NCI-H526 treated with DMSO at 0.1 percent for 48 hours (cell line): ENCODE measurements around the gene FAM83E.

ENCODE experiments used
- DNase-seq: peaks from one replicate; lab custom pipeline; 2025; lab: John Stamatoyannopoulos, UW

Gene FAM83E

DNA sequence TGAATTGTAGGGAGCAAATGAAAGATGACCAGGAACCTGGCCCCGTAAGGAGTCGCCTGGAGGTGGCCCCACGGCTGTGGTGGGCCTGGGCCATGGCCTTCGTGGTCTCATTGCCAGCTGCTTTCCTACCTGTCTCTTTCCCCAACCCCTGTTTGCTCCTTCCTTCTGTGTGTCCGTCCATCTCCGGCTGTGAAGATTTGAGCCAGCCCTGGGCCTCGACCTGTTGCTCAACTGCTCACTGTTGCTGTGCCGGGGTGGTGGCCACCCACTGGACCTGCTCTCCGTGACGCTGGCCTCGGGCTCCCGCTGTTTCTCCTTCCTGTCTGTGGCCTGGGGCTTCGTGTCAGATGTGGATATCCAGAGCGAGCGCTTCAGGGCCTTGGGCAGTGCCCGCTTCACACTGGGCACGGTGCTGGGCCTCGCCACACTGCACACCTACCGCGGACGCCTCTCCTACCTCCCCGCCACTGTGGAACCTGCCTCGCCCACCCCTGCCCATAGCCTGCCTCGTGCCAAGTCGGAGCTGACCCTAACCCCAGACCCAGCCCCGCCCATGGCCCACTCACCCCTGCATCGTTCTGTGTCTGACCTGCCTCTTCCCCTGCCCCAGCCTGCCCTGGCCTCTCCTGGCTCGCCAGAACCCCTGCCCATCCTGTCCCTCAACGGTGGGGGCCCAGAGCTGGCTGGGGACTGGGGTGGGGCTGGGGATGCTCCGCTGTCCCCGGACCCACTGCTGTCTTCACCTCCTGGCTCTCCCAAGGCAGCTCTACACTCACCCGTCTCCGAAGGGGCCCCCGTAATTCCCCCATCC lies 13.8 kb upstream of the FAM83E start:
- DNase-seq, result no peak

DNA sequence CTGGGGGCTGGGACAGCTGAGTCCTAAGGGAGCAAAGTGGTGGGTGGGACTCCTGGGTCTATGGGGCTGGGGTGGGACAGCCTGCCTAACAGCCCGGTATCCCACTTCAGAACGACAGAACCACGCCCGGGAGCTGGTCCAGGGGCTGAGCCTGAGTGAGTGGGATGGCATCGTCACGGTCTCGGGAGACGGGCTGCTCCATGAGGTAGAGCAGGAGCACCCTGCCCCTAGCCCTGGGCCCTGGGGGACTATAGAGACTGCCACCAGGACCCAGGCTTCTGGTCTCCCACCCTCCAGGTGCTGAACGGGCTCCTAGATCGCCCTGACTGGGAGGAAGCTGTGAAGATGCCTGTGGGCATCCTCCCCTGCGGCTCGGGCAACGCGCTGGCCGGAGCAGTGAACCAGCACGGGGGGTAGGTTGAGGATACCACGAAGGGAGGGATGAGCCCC lies 13.0 kb upstream of the FAM83E start:
- no peak for DNase-seq

GRCh38 chr19:48627201-48627864 lies 12.5 kb upstream of the FAM83E start:
- DNase-seq, result no peak

DNA sequence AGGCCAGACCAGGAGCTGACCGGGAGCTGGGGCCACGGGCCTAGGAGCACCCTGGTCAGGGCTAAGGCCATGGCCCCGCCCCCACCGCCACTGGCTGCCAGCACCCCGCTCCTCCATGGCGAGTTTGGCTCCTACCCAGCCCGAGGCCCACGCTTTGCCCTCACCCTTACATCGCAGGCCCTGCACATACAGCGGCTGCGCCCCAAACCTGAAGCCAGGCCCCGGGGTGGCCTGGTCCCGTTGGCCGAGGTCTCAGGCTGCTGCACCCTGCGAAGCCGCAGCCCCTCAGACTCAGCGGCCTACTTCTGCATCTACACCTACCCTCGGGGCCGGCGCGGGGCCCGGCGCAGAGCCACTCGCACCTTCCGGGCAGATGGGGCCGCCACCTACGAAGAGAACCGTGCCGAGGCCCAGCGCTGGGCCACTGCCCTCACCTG lies 11.0 kb upstream of the FAM83E start:
- no peak for DNase-seq

DNA sequence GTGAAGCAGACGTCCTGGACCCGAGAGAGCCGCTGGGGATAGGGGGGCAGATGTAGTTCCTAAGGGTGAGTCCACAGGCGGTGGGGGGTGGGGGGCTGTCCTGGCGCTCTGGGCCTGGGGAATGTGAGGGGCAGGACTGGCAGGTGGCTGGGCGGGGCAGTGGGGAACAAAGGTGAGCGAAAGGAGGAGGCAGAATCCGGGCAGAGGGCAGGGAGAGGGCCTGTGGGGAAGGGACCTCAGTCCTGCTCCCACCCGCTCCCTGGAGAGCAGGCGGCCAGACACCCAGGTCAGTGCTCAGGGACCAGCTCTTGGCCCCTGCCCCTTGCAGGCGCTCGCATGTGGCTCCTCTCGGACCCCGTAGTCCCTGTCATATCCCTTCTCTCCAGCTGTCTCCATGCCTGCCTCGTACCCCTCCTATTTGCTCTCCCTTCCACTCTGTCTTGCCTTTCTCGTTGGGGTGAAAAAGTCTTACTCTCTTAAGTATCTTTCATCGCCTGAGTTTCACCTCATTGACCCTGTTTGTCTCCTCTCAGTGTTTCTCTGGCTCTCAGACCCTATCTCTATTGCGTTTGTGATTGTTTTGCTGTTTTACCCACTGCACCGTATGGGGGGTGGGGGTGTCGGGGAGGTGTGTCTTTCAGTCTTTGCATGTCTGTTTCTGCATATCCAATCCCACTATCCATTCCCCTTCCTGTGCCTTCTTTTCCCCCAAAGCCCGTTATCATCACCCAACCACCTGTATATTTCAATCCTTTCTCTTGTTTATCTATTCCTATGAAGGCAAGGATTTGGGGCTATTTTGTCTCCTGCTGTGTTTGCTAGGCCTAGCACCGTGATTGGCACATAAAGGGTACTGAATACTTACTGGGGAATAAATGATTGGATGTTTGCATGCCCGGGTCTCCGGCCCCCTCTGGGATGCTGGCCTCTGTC lies 10.2 kb upstream of the FAM83E start:
- DNase-seq, result no peak

- peak; percentile 92 for DNase-seq
Measured at GRCh38 chr19:48624067-48624594, 9.3 kb upstream of the FAM83E start.

DNA sequence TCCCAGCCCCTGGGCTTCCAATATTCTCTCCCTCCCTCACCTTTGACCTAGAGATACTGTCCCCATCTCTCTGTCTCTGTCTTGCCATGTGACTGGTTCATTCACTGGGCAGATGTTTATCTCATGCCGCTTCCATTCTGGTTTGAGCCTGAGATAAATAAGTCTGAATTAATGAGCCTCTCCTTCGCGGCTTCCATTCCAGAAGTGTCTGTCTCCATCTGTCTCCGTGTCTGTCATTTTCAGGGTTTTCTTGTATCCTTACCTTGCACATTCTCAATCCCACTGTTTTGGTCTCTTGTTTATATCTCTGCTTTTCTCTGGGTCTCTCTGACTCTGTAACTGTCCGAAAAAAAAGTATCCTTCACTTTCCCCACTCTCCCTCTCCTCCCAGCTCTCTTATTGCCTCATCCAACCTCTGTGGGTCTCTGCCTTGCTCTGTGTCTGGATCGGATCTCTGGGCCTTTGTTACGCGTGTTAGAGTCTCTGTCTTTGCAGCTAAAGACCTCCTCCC lies 8.7 kb upstream of the FAM83E start:
- no peak for DNase-seq

DNA sequence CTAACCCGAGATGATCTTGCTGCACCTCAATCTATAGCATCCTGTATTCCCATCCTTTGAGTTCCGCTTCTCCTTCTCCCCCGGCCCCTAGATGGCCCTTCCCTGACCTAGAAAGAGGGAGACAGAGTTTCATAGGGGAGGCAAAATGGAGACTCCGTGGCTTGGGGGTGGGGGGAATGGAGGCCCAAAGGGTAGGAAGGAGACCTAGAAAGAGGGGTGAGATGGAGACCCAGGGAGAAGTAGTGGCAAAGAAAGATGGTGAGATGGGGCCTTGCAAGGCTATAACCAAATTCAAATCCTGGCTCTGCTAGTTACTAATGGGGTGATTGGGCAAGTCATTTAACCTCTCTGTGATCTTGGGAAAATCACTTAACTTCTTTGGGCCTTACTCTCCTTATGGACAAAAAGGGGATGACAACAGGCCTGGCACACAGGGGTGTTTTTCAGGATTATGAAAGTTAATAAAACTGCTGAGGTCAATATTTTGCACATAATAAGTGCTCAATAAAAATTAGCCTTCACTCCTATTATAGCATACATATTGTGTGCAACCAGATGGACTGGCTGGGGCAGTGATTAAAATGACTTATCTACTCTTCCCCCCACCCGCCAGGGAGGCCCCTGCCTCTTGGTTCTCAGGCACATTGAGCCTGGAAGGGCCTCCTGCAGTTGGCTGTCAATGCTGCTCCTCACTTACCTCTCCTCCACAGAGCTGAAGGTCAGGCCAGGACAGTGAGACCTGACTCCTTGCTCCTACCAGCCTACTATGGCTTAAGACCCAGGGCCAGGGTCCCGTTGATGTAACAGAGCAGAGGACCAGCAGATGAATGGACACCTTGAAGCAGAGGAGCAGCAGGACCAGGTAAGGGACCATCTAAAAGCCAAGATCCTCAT lies 5.1 kb upstream of the FAM83E start:
- no peak for DNase-seq

DNA sequence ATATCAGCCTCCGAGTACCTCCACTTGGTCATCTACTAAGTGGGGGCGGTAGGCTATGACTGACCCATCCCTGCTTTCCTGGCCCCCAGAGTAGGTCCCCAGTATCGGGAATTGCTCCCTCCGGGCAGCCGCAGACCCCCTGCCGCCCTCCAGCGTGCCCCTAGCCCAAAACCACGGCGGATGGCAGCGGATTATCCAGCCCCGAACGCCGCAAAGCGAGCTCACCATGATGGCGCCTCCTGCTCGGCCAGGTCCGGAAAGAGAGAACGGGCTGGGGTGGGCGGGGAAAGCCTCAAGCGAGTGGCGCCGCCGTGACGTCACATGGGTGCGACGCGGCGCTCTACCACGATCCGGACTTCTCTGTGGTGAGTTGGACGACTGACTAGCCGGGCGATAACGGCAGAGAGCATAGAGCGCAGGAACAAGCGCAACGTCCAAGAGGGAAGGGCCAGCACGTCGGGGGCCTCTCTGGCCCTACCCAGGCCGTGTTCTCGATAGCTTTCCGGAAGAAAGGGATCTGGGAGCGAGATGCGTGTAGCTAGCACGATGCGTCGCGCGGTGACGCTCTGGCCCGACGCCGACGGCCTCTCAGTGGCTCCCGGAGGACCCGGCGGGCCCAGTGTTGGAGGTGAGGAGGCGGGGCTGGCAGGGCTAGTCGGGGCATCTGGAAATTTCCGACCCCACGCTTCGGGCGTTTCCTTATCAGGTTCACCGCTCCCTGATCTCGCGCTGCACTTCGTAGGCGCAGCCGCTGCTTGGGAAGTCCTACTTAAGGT lies 4.2 kb upstream of the FAM83E start, which contains the start of the genes RPL18 and SPHK2:
Gene RPL18, minus strand, starts transcription at position 263 of the 776 bp plus-strand sequence. Its CDS starts 35 bp downstream, at position 228.
Gene SPHK2, plus strand, starts transcription at position 591 of the 776 bp plus-strand sequence. CDS start 1,009 bp downstream, outside the sequence.
- DNase-seq, result peak; percentile 99

- no peak for DNase-seq
Measured at GRCh38 chr19:48618278-48618915, 3.5 kb upstream of the FAM83E start.

DNA sequence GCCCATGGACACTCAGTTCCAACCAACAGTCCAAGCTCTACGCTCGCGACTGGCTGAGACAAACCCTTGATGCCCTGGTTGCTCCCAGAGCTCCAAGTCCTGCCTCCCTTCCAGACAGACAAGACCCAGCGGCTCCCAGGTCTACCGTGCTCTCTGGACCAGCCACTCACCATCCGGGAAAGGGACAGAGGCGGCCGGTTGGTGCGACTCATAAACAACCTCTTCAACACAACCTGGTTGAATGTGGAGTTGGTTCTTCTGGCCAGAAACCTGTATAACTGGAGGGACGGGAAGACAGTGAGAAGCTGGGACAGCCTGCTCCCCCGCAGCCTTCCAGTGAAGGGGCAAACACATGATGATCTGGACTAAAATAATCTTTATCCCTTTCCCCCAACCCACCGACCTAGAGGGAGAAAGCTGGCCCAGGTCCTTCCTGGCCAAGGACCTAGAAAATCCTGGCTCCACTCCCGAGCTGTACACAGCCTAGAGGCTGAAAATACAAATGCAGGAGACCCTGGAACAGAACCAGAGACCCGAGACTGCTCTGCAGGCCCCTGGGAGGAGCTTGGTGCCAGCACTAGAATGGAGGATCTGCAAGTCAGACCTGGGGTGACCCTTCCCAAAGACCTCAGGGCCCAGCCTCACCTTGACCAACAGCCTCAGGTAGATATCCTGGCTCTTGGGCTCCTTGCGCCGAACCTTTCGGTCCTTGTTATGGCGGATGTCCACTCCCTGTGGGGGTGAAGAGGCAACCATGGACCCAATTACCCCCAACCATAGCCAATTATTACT lies 2.5 kb upstream of the FAM83E start:
- DNase-seq, result no peak

DNA sequence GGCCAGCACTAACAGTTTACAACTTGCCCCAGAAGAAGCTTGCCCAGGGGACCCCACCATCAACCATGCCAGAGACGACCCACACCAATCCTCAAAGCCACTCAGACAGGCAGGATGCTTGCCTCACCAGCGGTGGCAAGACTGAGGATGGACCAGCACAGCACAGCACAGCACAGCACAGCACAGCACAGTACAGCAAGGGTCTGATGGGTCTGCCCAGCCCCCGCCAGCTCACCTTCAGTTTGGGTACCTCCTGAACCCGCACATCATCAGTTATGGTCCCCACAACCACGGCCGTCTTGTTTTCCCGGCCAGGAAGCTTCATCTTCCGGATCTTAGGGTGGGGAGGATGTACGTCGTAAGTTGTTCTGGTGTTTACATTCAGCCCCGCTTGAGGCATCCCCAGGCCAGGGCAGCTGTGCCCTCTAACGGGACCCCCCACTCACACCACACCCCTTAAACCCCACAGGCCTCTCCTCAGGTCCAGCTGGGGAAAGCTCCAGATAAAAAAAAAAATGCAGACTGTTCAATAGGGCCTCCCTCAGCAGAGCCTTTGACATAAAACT lies 1.7 kb upstream of the FAM83E start:
- DNase-seq, result no peak

DNA sequence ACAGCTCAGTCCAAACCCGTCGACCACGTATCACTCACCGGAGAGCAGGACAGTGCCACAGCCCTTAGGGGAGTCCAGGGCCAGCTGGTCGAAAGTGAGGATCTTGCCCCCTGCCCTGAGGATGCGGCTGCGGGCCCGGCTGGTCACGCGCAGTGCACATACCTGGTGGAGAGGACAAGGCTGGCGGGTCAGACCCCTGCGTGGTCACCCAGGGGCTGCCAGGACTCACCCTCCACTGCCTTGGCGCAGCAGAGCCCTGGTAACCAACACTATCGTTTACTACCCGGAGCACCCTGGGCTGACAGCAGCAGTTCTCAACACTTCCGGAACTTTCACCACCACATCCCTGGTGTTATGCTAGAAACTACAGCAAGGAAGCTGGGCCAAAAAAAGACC lies 1.2 kb upstream of the FAM83E start:
- no peak for DNase-seq

DNA sequence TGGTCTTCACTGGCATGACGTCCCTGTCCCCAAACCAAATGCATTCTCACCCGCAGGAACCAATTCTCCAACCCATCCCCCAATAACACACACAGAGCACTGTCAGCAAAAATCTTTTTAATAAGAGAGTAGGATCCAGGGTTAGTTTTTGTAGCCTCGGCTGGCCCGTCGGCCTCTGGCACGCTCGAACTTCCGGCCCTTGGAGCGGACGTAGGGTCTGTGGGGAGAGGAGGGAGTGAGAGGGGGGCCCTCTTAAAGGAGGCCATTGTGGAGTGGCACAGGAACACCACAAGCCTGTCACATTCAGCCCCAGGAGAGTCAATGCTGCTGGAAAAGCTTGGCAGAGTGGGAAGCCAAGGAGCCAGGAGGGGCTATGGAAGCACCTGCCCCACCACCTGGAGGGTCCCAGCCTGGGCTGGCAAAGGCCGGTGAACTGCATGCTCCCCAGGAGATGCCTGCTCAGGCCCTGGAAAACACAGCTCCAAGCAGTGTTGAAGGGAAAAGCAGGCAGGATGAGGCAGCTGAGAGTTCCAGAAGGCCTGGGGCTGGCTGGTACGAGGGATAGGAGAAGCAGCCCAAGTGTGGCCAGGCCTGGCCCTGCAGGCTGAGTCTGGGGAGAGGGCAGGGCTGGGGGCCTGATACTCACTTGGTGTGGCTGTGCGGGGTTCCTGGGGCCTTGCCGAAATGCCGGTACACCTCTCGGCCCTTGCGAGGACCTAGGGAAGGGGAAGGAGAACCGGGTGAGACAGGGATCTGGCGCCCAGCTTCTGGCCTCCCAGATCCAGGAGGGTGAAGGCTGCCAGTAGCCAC lies 560 bp upstream of the FAM83E start:
- no peak for DNase-seq

GRCh38 chr19:48613852-48614435 lies 932 bp downstream of the FAM83E start:
- DNase-seq, result no peak

DNA sequence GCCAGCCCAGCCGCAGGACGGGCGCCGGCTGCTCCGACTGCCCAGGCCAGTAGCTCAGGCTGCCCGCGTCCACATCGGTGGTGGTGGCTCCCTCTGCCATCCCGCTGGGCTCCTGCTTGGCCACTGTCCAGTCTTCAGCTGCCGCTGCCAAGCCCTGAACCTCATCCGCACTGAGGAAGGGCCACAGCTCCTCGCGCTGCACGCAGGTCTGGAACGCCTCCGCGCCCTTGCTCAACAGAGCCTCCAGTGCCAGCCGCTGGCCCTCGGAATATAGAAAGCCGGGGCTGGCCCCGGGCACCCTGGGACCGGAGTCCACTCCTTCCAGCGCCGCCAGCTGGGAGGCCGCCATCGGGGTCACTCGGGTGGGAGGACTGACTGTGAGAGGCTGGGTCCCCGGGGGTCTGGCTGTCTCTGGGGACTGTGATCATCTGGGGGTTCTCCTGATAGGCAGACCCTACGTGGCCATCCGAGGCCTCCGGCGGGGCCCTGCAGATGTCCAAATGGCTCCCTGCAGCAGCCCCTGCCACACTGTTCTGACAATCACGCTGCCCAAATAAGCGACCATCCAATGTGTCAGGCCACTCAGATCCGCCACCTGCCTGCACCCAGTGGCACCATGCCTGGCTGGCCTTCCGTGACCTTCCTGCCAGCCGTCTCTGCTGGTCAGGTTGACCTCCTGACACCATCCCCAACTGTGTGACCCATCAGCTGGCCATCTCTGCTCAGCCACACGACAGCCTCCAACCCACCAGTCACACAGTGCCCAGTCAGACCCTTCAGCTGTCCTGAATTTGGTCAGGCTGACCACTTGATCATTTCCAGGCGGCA lies 1.6 kb downstream of the FAM83E start:
- DNase-seq, result no peak
